ENCODE measurements around the gene CHAF1B. TPM values are rescaled to one million over a fixed set of nuclear protein-coding genes. Genes with fewer than 3 reads are reported as not detected.

CHAF1B gene
- total RNA-seq, 1 donor from 2014 or later, result 0.67 TPM

DNA sequence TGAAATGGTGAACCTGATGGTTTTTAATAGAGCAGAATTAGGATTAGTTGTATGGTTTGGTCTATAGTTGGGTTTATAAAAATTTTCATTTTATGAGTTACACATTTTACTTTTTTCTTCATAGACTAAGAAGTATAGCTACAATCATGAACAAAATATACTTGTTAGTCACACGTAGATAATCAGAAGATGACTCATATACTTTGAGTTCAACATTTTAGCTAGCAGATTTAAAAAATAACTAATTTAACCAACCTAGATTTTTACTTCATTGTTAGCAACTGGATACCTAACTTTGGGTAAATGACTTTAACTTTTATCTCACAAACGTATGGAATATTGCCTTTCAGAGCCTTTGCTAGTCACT is 37.2 kb upstream of the CHAF1B start:
- peaks cover 94% of the 10 kb centered on the region for H3K36me3 ChIP-seq
- H3K4me3 ChIP-seq, result no peak overlapping the region
- DNase-seq, result no peak
- ATAC-seq, result no peak
- H3K27ac ChIP-seq, result no peak overlapping the region
- no peaks in the 10 kb centered on the region for H3K27me3 ChIP-seq
- intact Hi-C loops (cut with DNase I), result no loop called here
- H3K4me1 ChIP-seq, result no peaks in the 10 kb centered on the region
- H3K9me3 ChIP-seq, result no peaks in the 10 kb centered on the region
- no peak for TF ChIP-seq CTCF (IDR thresholded peaks at IDR 0.05)

- intact Hi-C loops (cut with DNase I), result no loop called here
- no peak for ATAC-seq
These were observed 35.9 kb upstream of the CHAF1B start for GRCh38 chr21:36349315-36349714.

DNA sequence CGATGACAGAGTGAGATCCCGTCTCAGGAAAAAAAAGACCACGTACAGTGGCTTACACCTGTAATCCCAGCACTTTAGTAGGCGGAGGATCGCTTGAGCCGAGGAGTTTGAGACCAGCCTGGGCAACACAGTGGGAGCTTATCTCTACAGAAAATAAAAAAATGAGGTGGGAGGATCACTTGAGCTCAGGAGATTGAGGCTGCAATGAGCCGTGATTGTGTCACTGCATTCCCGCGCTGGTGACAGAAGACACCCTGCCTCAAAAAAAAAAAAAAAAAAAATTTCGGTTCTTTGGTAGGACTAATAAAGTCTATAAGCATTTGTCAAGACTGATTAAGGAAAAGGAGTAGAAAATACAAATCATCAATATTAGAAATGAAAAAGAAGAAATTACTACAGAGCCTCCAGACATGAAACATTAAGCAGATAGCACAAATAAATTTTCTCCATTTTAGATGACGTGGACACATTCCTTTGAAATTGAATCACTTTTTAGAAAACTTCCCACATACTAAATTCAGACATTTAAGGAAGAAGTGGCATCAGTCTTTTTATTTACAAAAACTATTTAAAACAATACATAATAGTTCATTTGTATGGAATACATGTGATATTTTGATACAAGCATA is 34.8 kb upstream of the CHAF1B start:
- no peaks in the 10 kb centered on the region for H3K9me3 ChIP-seq
- no peak overlapping the region for H3K4me3 ChIP-seq
- DNase-seq, result no peak
- intact Hi-C loops (cut with DNase I), result no loop called here
- H3K36me3 ChIP-seq, result peaks cover 88% of the 10 kb centered on the region
- H3K27me3 ChIP-seq, result no peaks in the 10 kb centered on the region
- no peak for TF ChIP-seq CTCF (IDR thresholded peaks at IDR 0.05)
- H3K4me1 ChIP-seq, result no peaks in the 10 kb centered on the region
- H3K27ac ChIP-seq, result no peak overlapping the region
- no peak for ATAC-seq

More at GRCh38 chr21:36349315-36349714, 35.9 kb upstream of the CHAF1B start:
- Histone ChIP-seq H3K9me3 (no peaks in the 10 kb centered on the region), H3K27ac (no peak overlapping the region), H3K4me3 (no peak overlapping the region), H3K27me3 (no peaks in the 10 kb centered on the region), H3K36me3 (peaks cover 91% of the 10 kb centered on the region), H3K4me1 (no peaks in the 10 kb centered on the region)
- DNase-seq, result no peak
- TF ChIP-seq CTCF (IDR thresholded peaks at IDR 0.05), result no peak

DNA sequence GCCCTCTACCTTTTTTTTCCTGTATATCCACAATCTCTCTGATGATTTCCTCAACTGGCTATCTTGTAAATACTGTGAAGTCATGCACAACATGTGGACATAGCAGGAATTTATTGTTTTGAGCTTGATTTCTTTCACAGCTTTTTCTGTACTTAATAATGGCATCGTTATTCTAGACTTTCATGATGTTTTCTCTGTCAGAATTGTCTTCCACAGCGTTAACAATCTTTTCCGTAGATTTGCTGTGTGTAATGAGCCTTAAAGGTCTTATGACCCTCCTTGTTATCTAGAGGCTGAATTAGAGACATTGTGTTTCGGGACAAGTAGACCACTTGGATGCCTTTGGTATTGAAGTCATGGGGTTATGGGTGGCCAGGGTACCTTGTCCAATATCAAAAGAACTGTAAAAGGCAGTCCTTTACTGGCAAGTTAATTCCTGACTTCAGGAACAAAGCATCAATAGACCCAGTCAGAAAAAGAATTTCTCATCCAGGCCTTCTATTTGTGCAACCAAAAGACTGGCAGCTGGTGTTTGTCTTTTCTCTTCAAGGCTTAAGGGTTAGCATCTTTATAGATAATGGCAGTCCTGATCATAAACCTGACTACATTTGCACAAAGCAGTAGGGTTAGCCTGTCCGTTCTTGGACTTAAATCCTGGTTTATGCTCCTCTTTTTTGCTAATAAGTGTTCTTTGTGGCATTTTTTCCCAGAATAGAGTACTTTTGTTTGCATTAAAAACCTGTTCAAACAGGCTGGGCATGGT is 30.1 kb upstream of the CHAF1B start:
- peaks cover 86% of the 10 kb centered on the region for H3K36me3 ChIP-seq
- intact Hi-C loops (cut with DNase I), result no loop called here
- H3K27me3 ChIP-seq, result no peaks in the 10 kb centered on the region

DNA sequence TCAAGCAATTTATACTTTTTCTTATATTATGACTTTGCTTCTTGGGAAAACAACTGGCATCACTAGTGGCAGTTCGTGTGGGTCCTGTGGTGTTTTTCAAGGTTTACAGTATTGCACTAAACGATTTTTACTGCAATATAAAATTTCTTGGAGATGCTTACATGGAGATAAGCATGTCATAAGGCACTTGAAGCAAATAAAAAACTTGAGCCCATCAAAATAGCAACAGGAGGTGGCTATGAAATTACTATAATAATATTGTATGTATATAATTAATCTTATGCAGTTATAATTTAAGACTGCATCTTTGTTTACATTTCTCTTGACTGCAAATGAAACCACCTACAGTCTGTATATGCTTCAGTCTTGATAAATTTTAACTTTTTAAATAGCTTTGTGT is 29.3 kb upstream of the CHAF1B start:
- DNase-seq (no peak), ATAC-seq (no peak)
- H3K27ac ChIP-seq, result no peak overlapping the region
- peaks cover 90% of the 10 kb centered on the region for H3K36me3 ChIP-seq
- intact Hi-C loops (cut with DNase I), result no loop called here
- TF ChIP-seq CTCF (IDR thresholded peaks at IDR 0.05), result no peak
- no peaks in the 10 kb centered on the region for H3K4me1 ChIP-seq
- no peaks in the 10 kb centered on the region for H3K27me3 ChIP-seq
- no peak overlapping the region for H3K4me3 ChIP-seq
- H3K9me3 ChIP-seq, result no peaks in the 10 kb centered on the region

More for the DNA sequence above, 30.1 kb upstream of the CHAF1B start:
- H3K4me3 ChIP-seq, result no peak overlapping the region
- no peak for DNase-seq
- no peaks in the 10 kb centered on the region for H3K4me1 ChIP-seq
- H3K9me3 ChIP-seq, result no peaks in the 10 kb centered on the region
- no peak overlapping the region for H3K27ac ChIP-seq
- TF ChIP-seq CTCF (IDR thresholded peaks at IDR 0.05), result no peak
- no peak for ATAC-seq

All from upper lobe of right lung (tissue), 1 donor.